Chondrocyte (in vitro differentiated cells): Measurements from ENCODE around the gene SLC43A2. TPM values are rescaled to one million over a fixed set of nuclear protein-coding genes. Genes with fewer than 3 reads are reported as not detected.

Experiments
- DNase-seq: peaks from one replicate; pipeline ENCODE4 v3.0.0; 2021; ENCODE audit warnings: mixed read lengths, low spot score
- H3K27ac Mint-ChIP-seq: one replicate; pipeline ENCODE4 v1.8.0; 2021; ENCODE audit warnings: mild to moderate bottlenecking, moderate library complexity, mixed read lengths; ENCODE audit not compliant: unreplicated experiment
- H3K27me3 Mint-ChIP-seq: 2 replicates; pipeline ENCODE4 v1.8.0; 2021; ENCODE audit warnings: low read depth, mixed read lengths
- H3K36me3 Mint-ChIP-seq: 2 replicates; pipeline ENCODE4 v1.8.0; 2021; ENCODE audit warnings: low read depth, mixed read lengths
- H3K4me1 Mint-ChIP-seq: 2 replicates; pipeline ENCODE4 v1.8.0; 2021; ENCODE audit warnings: low read depth, mild to moderate bottlenecking, mixed read lengths
- H3K4me3 Mint-ChIP-seq: one replicate; pipeline ENCODE4 v1.8.0; 2021; ENCODE audit warnings: mild to moderate bottlenecking, moderate library complexity, mixed read lengths; ENCODE audit not compliant: unreplicated experiment
- H3K9me3 Mint-ChIP-seq: 2 replicates; pipeline ENCODE4 v1.8.0; 2021; ENCODE audit warnings: low read depth, mixed read lengths
- total RNA-seq: library from RNA; stranded (reverse); gene quantifications from 3 replicates; pipeline ENCODE4 v1.2.1, GENCODE V29; 2021
- TF ChIP-seq, protein P1 (sequence below): fragments of 200-600 bp; sonication (generic); IDR thresholded peaks from 2 replicates; pipeline ENCODE4 v1.5.0; 2021; ENCODE audit warnings: antibody characterized with exemption, mild to moderate bottlenecking, moderate library complexity

The SLC43A2 gene
- total RNA-seq, 1 donor from 2014 or later, result 3.3 TPM

DNA sequence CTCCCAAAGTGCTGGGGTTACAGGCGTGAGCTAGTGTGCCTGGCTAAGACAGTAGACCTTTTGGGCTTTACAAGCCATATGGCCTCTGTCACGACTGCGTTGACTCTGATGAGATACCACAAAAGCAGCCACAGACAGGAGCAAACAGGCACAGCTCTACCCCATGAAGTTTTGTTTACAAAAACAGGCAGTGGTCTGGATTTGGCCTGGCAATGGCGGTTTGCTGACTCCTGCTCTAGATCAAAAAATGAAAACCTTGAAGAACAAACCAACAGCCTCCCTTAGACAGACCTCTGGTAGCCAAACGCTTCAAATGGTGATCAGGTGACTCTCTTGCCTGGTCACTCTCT is 20.7 kb downstream of the SLC43A2 start:
- Mint-ChIP-seq H3K4me1 (no peaks in the 10 kb centered on the region), H3K4me3 (no peak overlapping the region), H3K36me3 (no peaks in the 10 kb centered on the region), H3K27ac (no peak overlapping the region), H3K27me3 (no peaks in the 10 kb centered on the region), H3K9me3 (no peaks in the 10 kb centered on the region)
- DNase-seq, result no peak
- TF ChIP-seq, protein P1, sequence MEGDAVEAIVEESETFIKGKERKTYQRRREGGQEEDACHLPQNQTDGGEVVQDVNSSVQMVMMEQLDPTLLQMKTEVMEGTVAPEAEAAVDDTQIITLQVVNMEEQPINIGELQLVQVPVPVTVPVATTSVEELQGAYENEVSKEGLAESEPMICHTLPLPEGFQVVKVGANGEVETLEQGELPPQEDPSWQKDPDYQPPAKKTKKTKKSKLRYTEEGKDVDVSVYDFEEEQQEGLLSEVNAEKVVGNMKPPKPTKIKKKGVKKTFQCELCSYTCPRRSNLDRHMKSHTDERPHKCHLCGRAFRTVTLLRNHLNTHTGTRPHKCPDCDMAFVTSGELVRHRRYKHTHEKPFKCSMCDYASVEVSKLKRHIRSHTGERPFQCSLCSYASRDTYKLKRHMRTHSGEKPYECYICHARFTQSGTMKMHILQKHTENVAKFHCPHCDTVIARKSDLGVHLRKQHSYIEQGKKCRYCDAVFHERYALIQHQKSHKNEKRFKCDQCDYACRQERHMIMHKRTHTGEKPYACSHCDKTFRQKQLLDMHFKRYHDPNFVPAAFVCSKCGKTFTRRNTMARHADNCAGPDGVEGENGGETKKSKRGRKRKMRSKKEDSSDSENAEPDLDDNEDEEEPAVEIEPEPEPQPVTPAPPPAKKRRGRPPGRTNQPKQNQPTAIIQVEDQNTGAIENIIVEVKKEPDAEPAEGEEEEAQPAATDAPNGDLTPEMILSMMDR, result no peak

DNA sequence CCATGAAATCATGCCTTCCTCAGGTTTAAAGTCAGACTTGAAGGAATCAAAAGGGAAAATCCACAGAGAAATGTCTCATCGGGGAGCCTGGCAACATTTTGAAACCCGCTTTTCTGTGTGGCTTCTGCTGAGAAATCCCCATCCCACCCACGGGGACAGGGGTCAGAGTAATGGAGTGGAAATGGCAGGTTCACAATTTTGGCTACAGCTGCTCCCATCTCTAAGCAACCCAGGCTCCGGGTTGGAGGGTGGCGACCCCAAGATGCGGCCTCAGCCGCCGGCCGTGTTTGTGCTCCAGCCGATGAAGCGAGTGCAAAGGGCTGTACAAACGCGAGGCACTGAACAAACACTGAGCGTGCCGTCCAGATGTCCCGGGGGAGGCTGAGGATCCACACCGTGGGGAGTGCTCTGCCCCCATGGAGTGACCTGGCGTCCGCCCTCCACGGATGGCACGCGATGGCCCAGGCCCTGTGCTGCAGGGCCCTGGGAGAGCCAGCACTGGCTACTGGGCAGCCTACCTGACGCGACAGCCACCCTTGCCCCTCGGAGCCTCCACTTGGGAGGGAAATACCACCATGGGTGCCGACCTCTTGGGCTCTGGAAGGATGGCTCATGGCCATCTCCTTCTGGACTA is 22.2 kb downstream of the SLC43A2 start:
- Mint-ChIP-seq H3K9me3 (peaks cover 3% of the 10 kb centered on the region), H3K4me1 (no peaks in the 10 kb centered on the region), H3K4me3 (no peak overlapping the region), H3K36me3 (no peaks in the 10 kb centered on the region), H3K27me3 (no peaks in the 10 kb centered on the region), H3K27ac (no peak overlapping the region)
- TF ChIP-seq, protein P1, result no peak
- no peak for DNase-seq

DNA sequence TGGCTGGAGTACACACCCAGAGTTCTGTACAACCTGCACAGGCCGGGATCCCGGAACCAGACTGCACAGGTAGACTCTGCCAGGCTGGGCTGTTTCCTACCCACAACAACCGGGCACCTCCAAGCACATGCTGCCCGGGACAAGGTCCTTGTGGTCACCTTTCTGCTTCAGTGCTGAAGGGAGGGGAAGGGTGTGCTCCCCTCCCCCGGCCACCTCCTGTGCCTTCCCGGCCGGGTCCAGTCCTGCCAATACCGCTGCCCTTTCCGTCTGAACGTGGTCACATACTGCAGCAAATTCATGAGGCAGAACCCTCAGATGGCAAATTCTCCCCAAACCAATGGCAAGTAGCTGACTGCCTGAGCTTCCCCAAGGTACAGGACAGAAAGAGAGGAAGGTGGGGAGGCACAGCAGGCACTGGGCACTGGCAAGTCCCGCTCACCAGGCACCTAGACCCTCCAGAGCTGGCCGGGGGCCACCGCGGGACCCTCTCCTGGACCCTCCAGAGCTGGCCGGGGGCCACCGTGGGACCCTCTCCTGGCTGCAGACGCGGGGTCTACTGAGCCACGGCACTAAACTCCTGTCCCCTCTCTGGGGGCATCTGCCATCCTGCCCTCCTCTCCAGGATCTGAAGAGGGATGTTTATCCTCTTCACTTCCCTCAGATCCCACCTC is 22.8 kb downstream of the SLC43A2 start:
- Mint-ChIP-seq H3K36me3 (no peaks in the 10 kb centered on the region), H3K4me3 (no peak overlapping the region), H3K9me3 (peaks cover 4% of the 10 kb centered on the region), H3K27ac (no peak overlapping the region), H3K4me1 (no peaks in the 10 kb centered on the region), H3K27me3 (no peaks in the 10 kb centered on the region)
- DNase-seq, result no peak
- TF ChIP-seq, protein P1, result no peak

DNA sequence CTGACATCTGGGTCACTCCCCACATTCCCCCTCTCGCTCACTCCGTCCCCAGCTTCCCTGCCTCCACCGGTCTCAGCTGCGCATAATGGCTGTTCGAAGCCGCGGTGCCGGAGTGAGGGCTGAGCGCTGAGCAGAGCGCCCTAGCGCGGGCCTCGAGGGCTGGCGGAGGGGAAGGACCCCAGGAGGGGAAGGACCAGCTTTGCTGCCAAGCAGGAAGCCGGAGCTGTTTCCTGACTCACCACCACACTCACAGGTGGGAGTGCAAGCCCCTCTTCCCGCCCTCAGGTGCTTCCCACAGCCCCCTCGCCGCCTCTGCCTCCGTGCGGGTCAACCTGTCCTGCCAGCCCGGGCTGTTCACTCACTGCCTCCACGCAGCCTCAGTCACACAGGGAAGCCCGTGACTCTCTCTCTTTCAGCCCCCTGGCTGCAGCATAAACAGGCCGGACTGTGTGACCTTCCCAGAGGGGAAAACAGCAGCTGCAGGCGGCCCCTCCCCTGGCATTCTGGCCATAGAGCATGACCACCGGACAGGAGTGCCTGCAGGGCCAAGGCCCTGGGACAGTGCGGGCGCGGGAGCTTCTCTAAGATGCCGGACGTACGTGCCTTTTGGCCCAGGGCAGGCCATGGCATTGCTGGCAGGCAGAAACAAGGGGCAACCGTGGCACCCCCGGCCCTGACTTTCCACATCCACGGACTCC is 23.7 kb downstream of the SLC43A2 start:
- TF ChIP-seq, protein P1, result no peak
- H3K4me3 Mint-ChIP-seq, result no peak overlapping the region
- H3K27me3 Mint-ChIP-seq, result no peaks in the 10 kb centered on the region
- H3K27ac Mint-ChIP-seq, result no peak overlapping the region
- peaks cover 4% of the 10 kb centered on the region for H3K9me3 Mint-ChIP-seq
- no peaks in the 10 kb centered on the region for H3K36me3 Mint-ChIP-seq
- DNase-seq, result no peak
- H3K4me1 Mint-ChIP-seq, result no peaks in the 10 kb centered on the region

DNA sequence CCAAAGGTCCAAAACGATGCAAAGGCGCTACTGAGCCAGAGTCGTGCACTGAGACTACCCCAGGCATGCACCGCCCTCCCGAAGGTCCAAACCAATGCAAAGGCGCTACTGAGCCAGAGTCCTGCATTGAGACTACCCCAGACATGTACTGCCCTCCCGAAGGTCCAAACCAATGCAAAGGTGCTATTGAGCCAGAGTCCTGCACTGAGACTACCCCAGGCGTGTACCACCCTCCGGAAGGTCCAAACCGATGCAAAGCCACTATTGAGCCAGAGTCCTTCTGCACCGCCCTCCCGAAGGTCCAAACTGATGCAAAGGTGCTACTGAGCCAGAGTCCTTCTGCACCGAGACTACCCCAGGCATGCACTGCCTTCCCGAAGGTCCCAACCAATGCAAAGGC is 27.1 kb downstream of the SLC43A2 start:
- Mint-ChIP-seq H3K36me3 (no peaks in the 10 kb centered on the region), H3K27ac (no peak overlapping the region), H3K4me3 (no peak overlapping the region), H3K27me3 (no peaks in the 10 kb centered on the region), H3K9me3 (peaks cover 4% of the 10 kb centered on the region), H3K4me1 (no peaks in the 10 kb centered on the region)
- TF ChIP-seq, protein P1, result no peak
- no peak for DNase-seq
